GM19455 (cell line): ENCODE measurements around the gene ARPP21.
"Not testable (repeated sequence)": the region's sequence is repeated elsewhere in the genome, so short reads cannot be mapped to it uniquely, and the experiment has no call there.

Source experiments
- ATAC-seq: cut with Tn5 transposase; IDR thresholded peaks from one replicate; pipeline ENCODE4 v1.9.1; 2021; ENCODE audit not compliant: unreplicated experiment

Gene ARPP21

DNA sequence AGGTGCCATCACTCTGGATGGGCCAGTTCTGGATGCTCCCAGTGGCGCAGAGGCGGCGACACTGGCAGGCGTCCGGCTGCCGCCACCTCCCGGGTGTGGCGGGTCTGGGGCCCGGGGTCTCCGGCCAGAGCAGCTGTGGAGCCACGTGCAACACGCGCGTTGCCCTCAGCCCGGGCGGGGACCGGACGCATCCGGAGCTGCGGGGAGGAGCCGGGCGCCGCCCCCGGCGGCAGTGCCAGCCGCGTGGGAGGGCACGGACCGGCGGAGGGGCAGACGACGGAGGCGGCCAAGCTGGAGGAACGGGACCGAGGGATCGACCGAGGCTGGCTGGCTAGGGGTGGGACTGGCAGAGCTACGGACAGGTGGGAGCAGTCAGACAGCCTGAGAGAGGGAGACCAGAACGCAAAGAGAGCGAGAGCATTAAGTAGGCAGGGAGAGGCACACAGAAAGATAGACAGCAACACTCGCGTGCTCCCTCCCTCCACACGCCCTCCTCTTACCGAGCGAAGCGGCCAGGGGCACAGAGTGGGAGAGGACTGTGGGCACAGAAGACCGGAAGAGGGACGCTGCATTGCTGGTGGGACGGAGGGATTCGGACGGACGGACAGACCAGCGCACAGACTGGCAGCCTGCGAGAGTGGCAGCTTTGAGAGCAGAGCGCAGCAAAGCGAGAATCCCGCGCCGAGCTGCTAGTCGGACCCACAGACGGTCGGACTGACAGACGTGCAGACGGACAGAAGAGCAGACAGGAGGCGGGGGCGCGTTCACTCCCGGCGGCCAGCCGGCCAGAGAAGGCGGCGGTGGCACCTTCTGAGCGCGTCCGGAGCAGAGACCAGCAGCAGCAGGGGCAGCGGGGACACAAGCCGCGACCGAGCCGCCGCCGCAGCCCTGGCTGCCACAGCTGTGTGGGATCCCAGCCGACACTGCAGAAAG is at the start of gene ARPP21:
Gene ARPP21, plus strand, starts transcription at position 272 of the 933 bp plus-strand sequence. CDS start 42,227 bp downstream, outside the sequence.
- no peak for ATAC-seq

DNA sequence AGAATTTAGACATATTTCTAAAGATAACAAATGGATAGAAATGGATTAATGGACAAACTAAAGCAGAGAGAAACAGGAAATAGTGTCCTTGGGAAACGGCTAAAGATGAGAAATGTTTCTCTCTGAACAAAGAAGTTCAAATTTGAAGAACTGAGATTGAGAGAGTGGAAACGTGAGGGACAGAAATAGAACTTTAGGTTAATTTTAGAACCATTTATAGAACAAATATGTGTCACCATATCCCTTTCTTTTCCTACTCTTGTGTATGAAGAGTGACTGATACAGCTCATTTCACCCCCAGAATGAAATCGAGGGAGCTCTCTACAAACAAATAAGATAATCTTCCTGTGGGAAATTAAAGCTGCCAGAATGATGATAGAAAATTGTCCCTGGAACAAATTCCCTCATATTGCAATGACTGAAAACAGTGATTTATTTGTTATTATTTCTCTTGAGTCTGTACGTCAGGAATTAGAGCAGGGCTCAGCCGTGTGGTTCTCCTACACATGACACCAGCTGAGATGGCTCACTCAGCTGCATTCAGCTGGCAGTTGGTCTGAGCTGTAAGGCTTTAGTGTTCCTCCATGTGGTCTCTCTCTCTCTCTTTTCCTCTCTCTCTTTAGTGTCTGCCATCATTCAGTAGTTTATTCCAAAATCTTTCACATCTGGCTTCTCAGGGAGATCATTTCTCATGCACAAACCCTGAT is 46.6 kb upstream of the ARPP21 start:
- ATAC-seq: no peak

- ATAC-seq: no peak
Measured at GRCh38 chr3:35594739-35595138, 44.6 kb upstream of the ARPP21 start.

- ATAC-seq: no peak
Measured at GRCh38 chr3:35596335-35596995, 42.9 kb upstream of the ARPP21 start.

DNA sequence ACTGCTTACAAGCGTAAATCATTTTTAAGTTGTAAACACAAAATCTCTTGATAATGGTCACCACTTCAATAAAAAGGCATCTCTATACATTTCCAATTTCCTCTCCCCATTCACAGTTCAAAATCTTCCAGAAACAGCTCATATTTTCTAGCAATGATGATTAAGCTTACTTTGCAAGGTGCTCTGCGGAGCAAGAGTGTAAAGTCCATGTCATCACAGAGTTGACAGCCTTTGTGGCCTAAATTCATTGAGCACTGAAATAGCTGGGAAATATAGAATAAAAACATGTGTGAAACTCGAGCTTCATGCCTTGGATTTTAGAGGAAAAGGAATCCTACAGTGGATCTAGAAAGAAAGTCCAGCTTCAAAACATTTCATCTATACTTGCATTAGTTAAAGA is 41.8 kb upstream of the ARPP21 start:
- ATAC-seq: no peak

- no peak for ATAC-seq
Measured at GRCh38 chr3:35598804-35599203, 40.5 kb upstream of the ARPP21 start.

DNA sequence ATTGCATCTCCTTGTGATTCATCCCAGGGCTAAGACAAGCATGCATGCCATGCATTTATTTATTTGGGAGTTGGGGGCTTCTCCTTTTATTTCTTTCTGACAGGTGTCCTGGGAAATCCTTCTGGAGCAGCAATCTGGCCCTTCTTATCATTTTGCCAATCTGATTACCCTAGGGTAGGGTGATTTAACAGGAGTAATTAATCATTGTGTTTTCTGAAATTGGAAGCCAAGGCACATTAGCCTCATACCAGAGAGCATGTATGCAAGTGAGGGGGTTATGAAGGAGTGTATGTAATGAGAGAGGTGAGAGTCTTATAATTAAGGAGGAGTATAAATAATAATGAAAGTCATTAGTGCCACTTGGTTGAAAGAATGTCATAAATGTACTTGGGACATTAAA is 37.4 kb upstream of the ARPP21 start:
- no peak for ATAC-seq

- ATAC-seq: no peak
Measured at GRCh38 chr3:35602395-35602936, 36.9 kb upstream of the ARPP21 start.

GRCh38 chr3:35616346-35616745 is 23.0 kb upstream of the ARPP21 start:
- ATAC-seq: no peak

DNA sequence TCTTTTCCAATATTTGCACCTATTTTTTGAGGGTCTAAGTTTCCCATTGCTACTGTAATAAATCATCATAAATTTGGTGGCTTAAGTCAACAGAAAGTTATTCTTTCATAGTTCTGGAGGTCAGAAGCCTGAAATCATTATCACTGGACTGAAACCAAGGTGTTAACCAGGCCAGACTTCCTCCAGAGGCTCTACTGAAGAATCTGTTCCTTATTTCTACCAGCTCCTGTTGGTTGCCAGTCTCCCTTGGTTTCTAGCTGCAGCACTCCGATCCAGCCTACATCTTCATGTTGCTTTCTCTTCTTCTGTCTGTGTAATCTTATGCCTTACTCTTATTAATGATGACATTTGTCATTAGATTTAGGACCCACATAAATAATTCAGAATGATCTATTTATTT is 22.0 kb upstream of the ARPP21 start:
- no peak for ATAC-seq

DNA sequence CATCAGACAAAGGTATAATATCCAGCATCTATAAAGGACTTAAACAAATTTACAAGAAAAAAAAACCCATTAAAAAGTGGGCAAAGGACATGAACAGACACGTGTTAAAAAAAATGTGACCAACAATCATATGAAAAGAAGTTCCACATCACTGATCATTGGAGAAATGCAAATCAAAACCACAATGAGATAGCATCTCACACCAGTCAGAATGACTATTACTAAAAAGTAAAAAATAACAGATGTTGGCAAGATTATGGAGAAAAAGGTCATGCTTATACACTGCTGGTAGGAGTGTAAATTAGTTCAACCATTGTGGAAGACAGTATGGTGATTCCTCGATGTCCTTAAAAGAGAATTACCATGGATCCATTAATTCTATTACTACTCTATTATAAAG is 19.1 kb upstream of the ARPP21 start:
- not testable (repeated sequence) for ATAC-seq

- ATAC-seq: no peak
Measured at GRCh38 chr3:35624698-35625097, 14.6 kb upstream of the ARPP21 start.

- no peak for ATAC-seq
Measured at GRCh38 chr3:35633332-35634124, 5.8 kb upstream of the ARPP21 start.

- ATAC-seq: no peak
Measured at GRCh38 chr3:35635407-35635806, 3.9 kb upstream of the ARPP21 start.

DNA sequence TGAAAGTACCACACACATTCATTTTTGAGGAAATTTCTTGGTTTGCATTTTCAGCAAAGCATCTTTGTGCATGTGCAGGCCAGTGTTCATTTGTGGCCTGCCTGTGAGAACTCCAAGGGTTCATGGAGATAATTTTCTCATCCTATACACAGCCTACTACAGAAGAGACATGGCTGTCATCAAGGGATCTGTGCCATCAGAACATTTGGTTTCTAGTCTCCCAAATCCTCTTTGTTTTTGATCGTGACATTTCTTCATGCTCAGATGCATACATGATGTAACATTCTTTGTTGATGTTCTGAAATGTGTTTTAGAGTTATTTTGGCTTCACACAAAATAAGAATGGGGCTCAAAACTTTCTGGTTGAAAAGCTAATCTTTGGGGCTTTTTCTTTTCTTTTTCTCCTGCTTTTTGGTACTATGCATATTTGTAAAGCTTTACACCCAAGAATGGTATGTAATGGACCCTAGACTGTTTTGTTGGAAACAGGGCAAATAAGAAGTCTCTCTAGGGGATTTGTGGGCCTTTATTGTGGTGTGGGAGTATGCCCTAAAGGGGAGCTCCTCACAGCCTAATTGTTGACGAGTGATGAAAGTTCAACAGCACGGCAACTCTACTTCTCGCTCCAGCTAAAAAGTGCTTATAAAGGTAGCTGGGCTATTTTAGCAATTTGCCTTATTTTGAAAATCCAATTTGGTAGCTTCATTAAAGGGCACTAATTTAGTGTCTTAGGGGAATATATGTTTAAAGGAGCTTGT is 3.2 kb upstream of the ARPP21 start:
- no peak for ATAC-seq

GRCh38 chr3:35638251-35638979 is 910 bp upstream of the ARPP21 start:
- no peak for ATAC-seq

GRCh38 chr3:35638980-35639253 is 408 bp upstream of the ARPP21 start:
- no peak for ATAC-seq

GRCh38 chr3:35640190-35641165 is 1.2 kb downstream of the ARPP21 start:
- ATAC-seq: no peak
